Liver (tissue), 9 donors: ENCODE data around the gene HBZ. TPM values are rescaled to one million over a fixed set of nuclear protein-coding genes. Genes with fewer than 3 reads are reported as not detected.
"Not testable (repeated sequence)": the region's sequence is repeated elsewhere in the genome, so short reads cannot be mapped to it uniquely, and the experiment has no call there.

ENCODE experiments used
- DNase-seq: peaks from one replicate; pipeline ENCODE4 v3.0.0-alpha.2; 2017; ENCODE audit warnings: low spot score
- H3K27ac ChIP-seq, 2 donors: one replicate each; pipeline ENCODE4 v1.7.0; 2013; ENCODE audit warnings: inconsistent platforms in 2 of 2, low read length in 2 of 2, control low read depth in 1 of 2, low read depth in 1 of 2, mild to moderate bottlenecking in 1 of 2
- H3K27me3 ChIP-seq, 4 donors: one replicate each; pipeline versions ENCODE4 v1.6.1 to v1.7.0; 2013; ENCODE audit warnings: low read length in 3 of 4, inconsistent platforms in 1 of 4, mild to moderate bottlenecking in 1 of 4, moderate library complexity in 1 of 4; ENCODE audit not compliant: control insufficient read depth in 4 of 4, insufficient read depth in 4 of 4
- H3K36me3 ChIP-seq, 4 donors: one replicate each; pipeline versions ENCODE4 v1.6.1 to v1.7.0; 2013; ENCODE audit warnings: low read length in 3 of 4, mild to moderate bottlenecking in 3 of 4, low read depth in 1 of 4, moderate library complexity in 1 of 4; ENCODE audit not compliant: control insufficient read depth in 4 of 4, insufficient read depth in 3 of 4
- H3K4me1 ChIP-seq, 4 donors: one replicate each; pipeline versions ENCODE4 v1.6.1 to v1.7.0; 2013; ENCODE audit warnings: low read length in 3 of 4, mild to moderate bottlenecking in 3 of 4, moderate library complexity in 1 of 4; ENCODE audit not compliant: control insufficient read depth in 4 of 4, insufficient read depth in 4 of 4
- H3K4me3 ChIP-seq, 3 donors: one replicate each; pipeline versions ENCODE4 v1.6.1 to v1.7.0; 2013; ENCODE audit warnings: low read length in 3 of 3, control low read depth in 1 of 3, low read depth in 1 of 3, mild to moderate bottlenecking in 1 of 3
- H3K9ac ChIP-seq, 2 donors: one replicate each; pipeline ENCODE4 v1.7.0; 2013; ENCODE audit warnings: low read length in 2 of 2, mild to moderate bottlenecking in 2 of 2, moderate library complexity in 2 of 2, control low read depth in 1 of 2, low read depth in 1 of 2
- H3K9me3 ChIP-seq, 4 donors: one replicate each; pipeline versions ENCODE4 v1.6.1 to v1.7.0; 2013; ENCODE audit warnings: low read length in 3 of 4; ENCODE audit not compliant: control insufficient read depth in 4 of 4
- CTCF ChIP-seq: fragments of 150-350 bp; IDR thresholded peaks from 2 replicates; pipeline ENCODE4 v1.5.1; 2017; ENCODE audit warnings: improper control_type of control experiment, low read depth, low read length; ENCODE audit not compliant: missing input control
- FOXA1 ChIP-seq: IDR thresholded peaks from 2 replicates; pipeline ENCODE4 v1.6.1; 2016; ENCODE audit warnings: antibody characterized with exemption
- FOXA2 ChIP-seq: IDR thresholded peaks from 2 replicates; pipeline ENCODE4 v1.6.1; 2016; ENCODE audit warnings: antibody characterized with exemption
- GABPA ChIP-seq, 2 donors: IDR thresholded peaks in 1 of 2; conservative IDR thresholded peaks in 1 of 2; 2 replicates each; pipeline ENCODE4 v1.6.1; 2016; ENCODE audit warnings: antibody characterized with exemption in 2 of 2, mild to moderate bottlenecking in 1 of 2, moderate library complexity in 1 of 2
- HNF4A ChIP-seq, 2 donors: conservative IDR thresholded peaks; 2 replicates each; pipeline ENCODE4 v1.6.1; 2016; ENCODE audit warnings: antibody characterized with exemption in 2 of 2, mild to moderate bottlenecking in 2 of 2
- JUND ChIP-seq, 2 donors: IDR thresholded peaks; 2 replicates each; pipeline ENCODE4 v1.6.1; 2016; ENCODE audit warnings: antibody characterized with exemption in 2 of 2
- NR2F2 ChIP-seq: IDR thresholded peaks from 2 replicates; pipeline ENCODE4 v1.6.1; 2016; ENCODE audit warnings: antibody characterized with exemption
- RAD21 ChIP-seq, 2 donors: IDR thresholded peaks; 2 replicates each; pipeline ENCODE4 v1.6.1; 2016; ENCODE audit warnings: antibody characterized with exemption in 2 of 2, mild to moderate bottlenecking in 2 of 2
- REST ChIP-seq: IDR thresholded peaks from 2 replicates; pipeline ENCODE4 v1.6.1; 2016; ENCODE audit warnings: antibody characterized with exemption, mild to moderate bottlenecking
- SP1 ChIP-seq: IDR thresholded peaks from 2 replicates; pipeline ENCODE4 v1.6.1; 2018; ENCODE audit warnings: antibody characterized with exemption, mild to moderate bottlenecking
- YY1 ChIP-seq: IDR thresholded peaks from 2 replicates; pipeline ENCODE4 v1.6.1; 2016; ENCODE audit warnings: antibody characterized with exemption, mild to moderate bottlenecking
- ZBTB33 ChIP-seq: IDR thresholded peaks from 2 replicates; pipeline ENCODE4 v1.6.1; 2016; ENCODE audit warnings: antibody characterized with exemption
- WGBS: extraction: QIAGEN DNeasy Blood & Tissue Kit; methylation state at CpG from one replicate; pipeline ENCODE4 v1.1.7; 2013; 5-methylcytosine and 5-hydroxymethylcytosine counted together
- polyA plus RNA-seq, 2 donors: library from polyadenylated mRNA; stranded (reverse) in 1 of 2; unstranded in 1 of 2; fragments of 200-250 nt in 1 of 2; fragments of >200 nt in 1 of 2; fragmentation: Nextera tagmentation in 1 of 2; extraction: Ambion mirVana in 1 of 2; gene quantifications; one replicate each; pipeline versions ENCODE4 v1.2.1 to v1.2.3, GENCODE V29; 2013 to 2015
- total RNA-seq, 2 donors: library from RNA; depleted of rRNA; stranded (reverse); fragments of >200 nt; gene quantifications; one replicate each; pipeline ENCODE4 v1.2.3, GENCODE V29; 2014
- TF ChIP-seq, protein P1 (sequence below): IDR thresholded peaks from 2 replicates; pipeline ENCODE4 v1.6.1; 2016; ENCODE audit warnings: antibody characterized with exemption
- donor health status: healthy.
- donor health status: healthy.
- donor health status: healthy.
- donor health status: healthy.
- donor health status: healthy.

Gene HBZ
- total and polyA plus RNA-seq, 4 donors: 55.8 TPM; not detected in 3

GRCh38 chr16:176477-177382, 24.3 kb downstream of the HBZ start, which contains the start of gene HBA1:
HBA1 (plus strand) TSS chr16:176680; CDS start chr16:176717, 37 bp downstream.
- not testable (repeated sequence) for H3K9ac ChIP-seq, DNase-seq, H3K9me3 ChIP-seq, H3K36me3 ChIP-seq, H3K27ac ChIP-seq, H3K4me3 ChIP-seq
- WGBS: 5% methylated on average over 38 of the region's 88 CpGs
- Histone ChIP-seq H3K27me3 (peaks cover 4 to 15% (median 8%) of the 10 kb centered on the region in 4 donors), H3K4me1 (peaks cover 5 to 13% (median 12%) of the 10 kb centered on the region in 4 donors)

- H3K4me3 ChIP-seq: no peak overlapping the region
- peaks cover 5 to 13% (median 12%) of the 10 kb centered on the region in 4 donors for H3K4me1 ChIP-seq
- H3K27ac ChIP-seq: no peak overlapping the region
- H3K36me3 ChIP-seq: no peaks in the 10 kb centered on the region
- no peaks in the 10 kb centered on the region for H3K9me3 ChIP-seq
- peak; percentile 61 for DNase-seq
- 9% methylated on average over 13 of the region's 13 CpGs for WGBS
- peaks cover 3 to 15% (median 8%) of the 10 kb centered on the region in 4 donors for H3K27me3 ChIP-seq
- no peak overlapping the region for H3K9ac ChIP-seq
- TF ChIP-seq YY1 (no peak), RAD21 (IDR thresholded peaks at IDR 0.05) (no peak)
Observed at GRCh38 chr16:177394-177822, 25.0 kb downstream of the HBZ start.

DNA sequence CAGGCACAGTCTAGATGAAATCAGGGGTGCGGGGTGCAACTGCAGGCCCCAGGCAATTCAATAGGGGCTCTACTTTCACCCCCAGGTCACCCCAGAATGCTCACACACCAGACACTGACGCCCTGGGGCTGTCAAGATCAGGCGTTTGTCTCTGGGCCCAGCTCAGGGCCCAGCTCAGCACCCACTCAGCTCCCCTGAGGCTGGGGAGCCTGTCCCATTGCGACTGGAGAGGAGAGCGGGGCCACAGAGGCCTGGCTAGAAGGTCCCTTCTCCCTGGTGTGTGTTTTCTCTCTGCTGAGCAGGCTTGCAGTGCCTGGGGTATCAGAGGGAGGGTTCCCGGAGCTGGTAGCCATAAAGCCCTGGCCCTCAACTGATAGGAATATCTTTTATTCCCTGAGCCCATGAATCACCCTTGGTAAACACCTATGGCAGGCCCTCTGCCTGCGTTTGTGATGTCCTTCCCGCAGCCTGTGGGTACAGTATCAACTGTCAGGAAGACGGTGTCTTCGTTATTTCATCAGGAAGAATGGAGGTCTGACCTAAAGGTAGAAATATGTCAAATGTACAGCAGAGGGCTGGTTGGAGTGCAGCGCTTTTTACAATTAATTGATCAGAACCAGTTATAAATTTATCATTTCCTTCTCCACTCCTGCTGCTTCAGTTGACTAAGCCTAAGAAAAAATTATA, 25.7 kb downstream of the HBZ start:
- Histone ChIP-seq H3K27me3 (peaks cover 3 to 15% (median 8%) of the 10 kb centered on the region in 4 donors), H3K4me1 (peaks cover 5 to 13% (median 12%) of the 10 kb centered on the region in 4 donors), H3K9me3 (no peaks in the 10 kb centered on the region), H3K36me3 (no peaks in the 10 kb centered on the region), H3K9ac (no peak overlapping the region), H3K4me3 (no peak overlapping the region), H3K27ac (no peak overlapping the region)
- TF ChIP-seq NR2F2: no peak
- 50% methylated on average over 11 of the region's 11 CpGs for WGBS
- DNase-seq: peak; percentile 81

DNA sequence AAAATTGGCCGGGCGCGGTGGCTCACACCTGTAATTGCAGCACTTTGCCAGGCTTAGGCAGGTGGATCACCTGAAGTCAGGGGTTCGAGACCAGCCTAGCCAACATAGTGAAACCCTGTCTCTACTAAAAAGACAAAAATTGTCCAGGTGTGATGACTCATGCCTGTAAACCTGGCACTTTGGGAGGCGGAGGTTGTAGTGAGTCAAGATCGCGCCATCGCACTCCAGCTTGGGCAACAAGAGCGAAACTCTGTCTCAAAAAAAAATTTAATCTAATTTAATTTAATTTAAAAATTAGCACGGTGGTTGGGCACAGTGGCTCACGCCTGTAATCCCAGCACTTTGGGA, 26.2 kb downstream of the HBZ start:
- 76% methylated on average over 11 of the region's 11 CpGs for WGBS
- Histone ChIP-seq H3K4me1 (peaks cover 5 to 13% (median 12%) of the 10 kb centered on the region in 4 donors), H3K27me3 (peaks cover 3 to 15% (median 8%) of the 10 kb centered on the region in 4 donors), H3K9me3 (no peaks in the 10 kb centered on the region), H3K4me3 (no peak overlapping the region), H3K36me3 (no peaks in the 10 kb centered on the region), H3K27ac (no peak overlapping the region), H3K9ac (no peak overlapping the region)
- DNase-seq: peak; percentile 65
- TF ChIP-seq CTCF (no peak), SP1 (no peak), RAD21 (IDR thresholded peaks at IDR 0.05) (no peak), HNF4A (conservative IDR thresholded peaks at IDR 0.05) (no peak), NR2F2 (no peak), JUND (IDR thresholded peaks at IDR 0.05) (no peak), ZBTB33 (no peak), FOXA1 (no peak), GABPA (IDR thresholded peaks at IDR 0.05 in 1 of 2, conservative IDR thresholded peaks at IDR 0.05 in 1 of 2) (no peak), FOXA2 (no peak), REST (no peak), YY1 (no peak)
- TF ChIP-seq, protein P1, sequence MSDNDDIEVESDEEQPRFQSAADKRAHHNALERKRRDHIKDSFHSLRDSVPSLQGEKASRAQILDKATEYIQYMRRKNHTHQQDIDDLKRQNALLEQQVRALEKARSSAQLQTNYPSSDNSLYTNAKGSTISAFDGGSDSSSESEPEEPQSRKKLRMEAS: no peak
